HFFc6 (cell line): Measurements from ENCODE around the gene OR6Q1. TPM values are rescaled to one million over a fixed set of nuclear protein-coding genes. Genes with fewer than 3 reads are reported as not detected.
A peak's percentile ranks its signal among the peaks of the same experiment; 100 is the strongest.

Experiments
- DNase-seq: peaks from one replicate; pipeline ENCODE4 v3.0.0-alpha.2; 2018
- H3K27ac Mint-ChIP-seq: 2 replicates; pipeline ENCODE4 v1.8.0; 2020; ENCODE audit warnings: mild to moderate bottlenecking, mixed read lengths
- H3K27me3 Mint-ChIP-seq: 2 replicates; pipeline ENCODE4 v1.8.0; 2021; ENCODE audit warnings: mild to moderate bottlenecking, moderate library complexity, mixed read lengths; ENCODE audit not compliant: insufficient read depth
- H3K36me3 Mint-ChIP-seq: 2 replicates; pipeline ENCODE4 v1.8.0; 2021; ENCODE audit warnings: low read depth, mixed read lengths
- H3K4me1 Mint-ChIP-seq: 2 replicates; pipeline ENCODE4 v1.8.0; 2020; ENCODE audit warnings: low read depth, mixed read lengths
- H3K4me3 Mint-ChIP-seq: 2 replicates; pipeline ENCODE4 v1.8.0; 2020; ENCODE audit warnings: mild to moderate bottlenecking, moderate library complexity, mixed read lengths
- H3K9me3 Mint-ChIP-seq: 2 replicates; pipeline ENCODE4 v1.8.0; 2020; ENCODE audit warnings: mild to moderate bottlenecking, mixed read lengths
- CTCF ChIP-seq: fragments of 200-600 bp; sonication (generic); IDR thresholded peaks from 2 replicates; pipeline ENCODE4 v1.5.0; 2021; ENCODE audit warnings: antibody characterized with exemption, mild to moderate bottlenecking
- total RNA-seq, 6 experiments: library from RNA; stranded (reverse); fragmentation: NEBNext Ultra II Directional; extraction: Animal tissue kit (Norgen Biotek cat#: 25700); gene quantifications; 2 replicates in 1 of 6; 3 replicates in 5 of 6; pipeline ENCODE4 v1.2.3, GENCODE V29; 2021

OR6Q1 gene
- total RNA-seq, 6 experiments from 2014 or later: not detected

GRCh38 chr11:58039589-58039988 lies 8.8 kb downstream of the OR6Q1 start:
- Mint-ChIP-seq H3K4me3 (no peak overlapping the region), H3K9me3 (no peaks in the 10 kb centered on the region; the same call in 1 of the 2 replicates), H3K36me3 (no peaks in the 10 kb centered on the region), H3K27me3 (peaks cover 5% of the 10 kb centered on the region), H3K27ac (no peak overlapping the region), H3K4me1 (no peaks in the 10 kb centered on the region)
- DNase-seq: no peak
- TF ChIP-seq CTCF: no peak

- no peak for DNase-seq
- no peak overlapping the region for H3K4me3 Mint-ChIP-seq
- no peaks in the 10 kb centered on the region for H3K9me3 Mint-ChIP-seq
- no peaks in the 10 kb centered on the region for H3K36me3 Mint-ChIP-seq
- TF ChIP-seq CTCF: no peak
- H3K4me1 Mint-ChIP-seq: no peaks in the 10 kb centered on the region
- no peak overlapping the region for H3K27ac Mint-ChIP-seq
- H3K27me3 Mint-ChIP-seq: peaks cover 10% of the 10 kb centered on the region
Measured at GRCh38 chr11:58043379-58043778, 12.6 kb downstream of the OR6Q1 start.

GRCh38 chr11:58046231-58046630 lies 15.5 kb downstream of the OR6Q1 start:
- TF ChIP-seq CTCF: no peak
- no peak for DNase-seq
- Mint-ChIP-seq H3K4me1 (no peaks in the 10 kb centered on the region), H3K27me3 (peaks cover 8% of the 10 kb centered on the region), H3K36me3 (no peaks in the 10 kb centered on the region), H3K9me3 (no peaks in the 10 kb centered on the region), H3K4me3 (no peak overlapping the region), H3K27ac (no peak overlapping the region)

GRCh38 chr11:58047818-58048217 lies 17.1 kb downstream of the OR6Q1 start:
- Mint-ChIP-seq H3K27me3 (peaks cover 6% of the 10 kb centered on the region), H3K4me3 (no peak overlapping the region), H3K4me1 (no peaks in the 10 kb centered on the region), H3K27ac (no peak overlapping the region), H3K9me3 (no peaks in the 10 kb centered on the region), H3K36me3 (no peaks in the 10 kb centered on the region)
- no peak for DNase-seq
- no peak for TF ChIP-seq CTCF

- no peak for DNase-seq
- Mint-ChIP-seq H3K4me3 (no peak overlapping the region), H3K4me1 (peaks cover 36% of the 10 kb centered on the region), H3K36me3 (no peaks in the 10 kb centered on the region), H3K9me3 (no peaks in the 10 kb centered on the region), H3K27me3 (no peaks in the 10 kb centered on the region), H3K27ac (no peak overlapping the region)
- TF ChIP-seq CTCF: no peak
Measured at GRCh38 chr11:58055806-58056401, 25.2 kb downstream of the OR6Q1 start.

GRCh38 chr11:58057481-58057880 lies 26.7 kb downstream of the OR6Q1 start:
- H3K4me3 Mint-ChIP-seq: no peak overlapping the region
- peak; percentile 3 for DNase-seq
- peaks cover 51% of the 10 kb centered on the region for H3K4me1 Mint-ChIP-seq
- no peaks in the 10 kb centered on the region for H3K36me3 Mint-ChIP-seq
- no peaks in the 10 kb centered on the region for H3K9me3 Mint-ChIP-seq
- no peak for TF ChIP-seq CTCF
- H3K27me3 Mint-ChIP-seq: no peaks in the 10 kb centered on the region
- peak overlapping the region; percentile 45 for H3K27ac Mint-ChIP-seq
